ENCODE results near the gene CCDC110. TPM values are rescaled to one million over a fixed set of nuclear protein-coding genes. Genes with fewer than 3 reads are reported as not detected.

Gene CCDC110
- total RNA-seq, 2 donors from 2014 or later = 0.09 to 1.2 TPM

Other genes starting within 250 kb of the CCDC110 start
- gene LRP2BP, start 75.8 kb downstream of the CCDC110 start, total RNA-seq = 1 to 10 TPM; 1.2 to 5.7 TPM
- 100 to 1,000 TPM in 1 of 2 donors, 10 to 100 TPM in 1; 51.5 to 171 TPM for gene ANKRD37, start 74.9 kb downstream of the CCDC110 start, total RNA-seq
- 10 to 100 TPM; 23.5 to 32.9 TPM for gene UFSP2, start 45.8 kb downstream of the CCDC110 start, total RNA-seq
- not detected for gene PDLIM3, start 63.8 kb upstream of the CCDC110 start, total RNA-seq

Measured in activated T-helper 17 cell treated with anti-CD3 and anti-CD28 coated beads, Interleukin-2, amount 50 U/mL, for 72 hours (primary cell).